VCaP (cell line): Measurements from ENCODE around the gene ATP13A2.

Experiments used
- H3K27ac ChIP-seq: fragments of 450-650 bp; 2 replicates; pipeline ENCODE4 v1.5.1; 2017
- TF ChIP-seq, protein P1 (sequence below): fragments of 450-650 bp; conservative IDR thresholded peaks from 2 replicates; pipeline ENCODE4 v1.5.1; 2017; ENCODE audit warnings: mild to moderate bottlenecking, moderate library complexity

The ATP13A2 gene

DNA sequence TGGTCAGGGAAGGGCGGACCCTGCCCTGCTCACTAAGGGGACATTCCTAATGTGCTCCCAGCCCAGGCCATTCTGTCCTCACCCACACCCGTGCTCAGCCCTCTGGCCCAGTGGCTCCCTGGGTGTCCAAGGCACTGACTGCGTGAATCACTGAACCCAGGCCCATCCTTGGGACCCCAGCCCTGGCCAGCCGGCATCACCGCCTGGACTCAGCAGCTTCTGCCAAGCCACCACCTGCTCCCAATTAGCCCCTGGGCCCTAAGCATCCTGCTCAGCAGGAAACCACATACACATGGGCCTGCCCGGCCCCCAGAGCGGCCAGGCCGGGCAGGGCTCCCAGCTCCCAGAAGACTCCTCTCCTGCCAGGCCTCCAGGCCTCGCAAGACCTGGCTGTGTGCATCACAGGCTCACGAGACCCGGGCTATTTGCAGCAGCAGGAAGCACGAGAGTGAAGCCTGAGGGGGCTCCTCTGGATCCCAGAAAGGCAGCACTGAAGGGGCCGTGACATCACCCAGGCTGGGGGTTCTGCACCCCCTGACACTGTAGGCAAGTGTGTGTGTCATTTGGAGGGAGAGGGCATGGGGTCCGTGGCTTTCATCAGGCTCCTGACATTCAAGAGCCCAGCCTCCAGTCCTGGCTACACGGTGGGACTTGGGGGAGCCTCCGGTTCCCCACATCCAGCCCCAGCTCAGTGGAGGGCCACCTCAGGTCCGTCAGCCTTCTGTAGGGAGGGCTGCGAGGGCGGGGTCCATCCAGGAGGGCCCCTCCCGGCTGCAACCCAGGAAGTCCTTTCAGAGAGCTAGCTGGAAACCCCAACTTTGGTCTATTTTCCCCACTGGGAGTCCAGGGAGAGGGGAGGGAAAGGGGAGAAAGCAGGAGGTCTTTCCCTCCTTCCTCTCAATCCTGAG is 32.9 kb downstream of the ATP13A2 start:
- TF ChIP-seq, protein P1, sequence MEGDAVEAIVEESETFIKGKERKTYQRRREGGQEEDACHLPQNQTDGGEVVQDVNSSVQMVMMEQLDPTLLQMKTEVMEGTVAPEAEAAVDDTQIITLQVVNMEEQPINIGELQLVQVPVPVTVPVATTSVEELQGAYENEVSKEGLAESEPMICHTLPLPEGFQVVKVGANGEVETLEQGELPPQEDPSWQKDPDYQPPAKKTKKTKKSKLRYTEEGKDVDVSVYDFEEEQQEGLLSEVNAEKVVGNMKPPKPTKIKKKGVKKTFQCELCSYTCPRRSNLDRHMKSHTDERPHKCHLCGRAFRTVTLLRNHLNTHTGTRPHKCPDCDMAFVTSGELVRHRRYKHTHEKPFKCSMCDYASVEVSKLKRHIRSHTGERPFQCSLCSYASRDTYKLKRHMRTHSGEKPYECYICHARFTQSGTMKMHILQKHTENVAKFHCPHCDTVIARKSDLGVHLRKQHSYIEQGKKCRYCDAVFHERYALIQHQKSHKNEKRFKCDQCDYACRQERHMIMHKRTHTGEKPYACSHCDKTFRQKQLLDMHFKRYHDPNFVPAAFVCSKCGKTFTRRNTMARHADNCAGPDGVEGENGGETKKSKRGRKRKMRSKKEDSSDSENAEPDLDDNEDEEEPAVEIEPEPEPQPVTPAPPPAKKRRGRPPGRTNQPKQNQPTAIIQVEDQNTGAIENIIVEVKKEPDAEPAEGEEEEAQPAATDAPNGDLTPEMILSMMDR, result no peak
- no peak overlapping the region for H3K27ac ChIP-seq

DNA sequence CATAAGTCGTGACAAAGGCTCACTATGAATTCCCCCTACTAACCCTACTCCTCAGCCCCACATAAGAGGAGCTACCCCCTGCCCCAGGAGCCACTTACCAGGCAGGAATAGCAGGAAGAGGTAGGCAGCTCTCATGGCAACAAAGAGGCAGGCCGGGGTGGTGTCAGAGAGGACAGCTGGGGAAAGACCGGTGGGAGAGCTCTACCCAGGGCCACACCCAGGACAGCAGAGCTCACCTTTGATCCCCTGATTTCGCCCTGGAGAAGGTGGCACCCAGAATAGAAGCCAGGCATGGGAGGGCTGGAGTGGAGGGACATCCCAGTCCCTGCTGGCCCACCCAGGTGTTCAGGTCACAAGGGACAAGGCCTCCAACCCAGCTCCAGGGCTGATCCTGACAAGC is 33.6 kb downstream of the ATP13A2 start:
- no peak overlapping the region for H3K27ac ChIP-seq
- TF ChIP-seq, protein P1, result no peak

GRCh38 chr1:16977377-16977776 is 34.4 kb downstream of the ATP13A2 start:
- TF ChIP-seq, protein P1, result no peak

GRCh38 chr1:16976966-16977365 is 34.8 kb downstream of the ATP13A2 start:
- no peak overlapping the region for H3K27ac ChIP-seq
- TF ChIP-seq, protein P1, result no peak

More at GRCh38 chr1:16977377-16977776, 34.4 kb downstream of the ATP13A2 start:
- no peak overlapping the region for H3K27ac ChIP-seq

DNA sequence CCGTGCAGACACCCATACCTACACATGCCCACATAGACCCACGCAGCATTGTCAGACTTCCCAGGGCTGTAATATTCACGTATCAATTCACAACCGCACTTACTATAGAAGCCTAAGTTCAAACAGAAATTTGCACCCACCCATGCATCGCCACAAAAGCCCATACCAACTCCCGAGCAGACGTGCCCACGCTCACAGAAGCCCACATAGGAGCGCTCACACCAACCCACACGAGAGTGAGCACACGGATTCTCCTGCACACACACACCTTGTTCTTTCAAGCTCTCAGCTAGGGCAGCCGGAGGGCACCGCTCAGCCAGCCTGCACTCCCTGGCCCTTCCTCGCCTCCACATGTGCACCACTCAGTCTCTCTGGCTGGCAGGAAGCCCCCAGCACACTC is 35.9 kb downstream of the ATP13A2 start:
- TF ChIP-seq, protein P1, result no peak
- no peak overlapping the region for H3K27ac ChIP-seq

- TF ChIP-seq, protein P1, result no peak
Measured at GRCh38 chr1:16975211-16975610, 36.5 kb downstream of the ATP13A2 start.

DNA sequence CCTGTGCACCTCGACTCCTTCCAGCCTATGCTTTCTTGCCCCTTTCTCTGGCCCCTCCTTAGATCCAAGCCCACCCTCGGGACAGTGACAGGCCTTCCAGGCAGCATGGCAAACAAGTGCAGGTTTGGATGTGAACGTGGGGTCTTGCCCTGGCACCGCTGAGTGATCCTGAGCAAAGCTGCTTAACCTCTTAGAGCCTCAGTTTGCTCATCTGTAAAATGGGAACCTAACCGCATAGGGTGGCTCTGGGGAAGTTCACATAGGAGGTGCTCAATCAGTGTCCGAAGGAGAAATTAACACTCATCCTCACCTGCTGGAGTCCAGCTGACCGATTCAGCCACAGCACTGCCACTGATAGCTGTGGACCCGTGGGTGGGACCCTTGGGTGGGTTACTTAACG is 38.5 kb downstream of the ATP13A2 start:
- TF ChIP-seq, protein P1, result no peak
- no peak overlapping the region for H3K27ac ChIP-seq

More at GRCh38 chr1:16975211-16975610, 36.5 kb downstream of the ATP13A2 start:
- H3K27ac ChIP-seq, result no peak overlapping the region
